OCI-LY1 (cell line): ENCODE data around the gene CHRM5.

Source experiments
- H2AFZ ChIP-seq: fragments of 200-600 bp; sonication (generic), shearing (Covaris generic); 2 replicates; pipeline ENCODE4 v1.6.0; 2014; ENCODE audit warnings: antibody characterized with exemption, mild to moderate bottlenecking, low read length
- H3F3A ChIP-seq: fragments of 200-600 bp; sonication (generic), shearing (Covaris generic); 2 replicates; pipeline ENCODE4 v1.6.0; 2014; ENCODE audit warnings: mild to moderate bottlenecking, antibody characterized with exemption, low read length, moderate library complexity; ENCODE audit not compliant: insufficient read depth
- H3K27ac ChIP-seq: fragments of 200-600 bp; sonication (generic); 2 replicates; pipeline ENCODE4 v1.5.1; 2014; ENCODE audit warnings: low read length, mixed run types, mild to moderate bottlenecking, low read depth; ENCODE audit not compliant: poor library complexity, severe bottlenecking
- H3K27me3 ChIP-seq: fragments of 200-600 bp; sonication (generic); 2 replicates; pipeline ENCODE4 v1.6.0; 2014; ENCODE audit warnings: antibody characterized with exemption, mild to moderate bottlenecking, low read length, moderate library complexity; ENCODE audit not compliant: insufficient read depth
- H3K36me3 ChIP-seq: fragments of 200-600 bp; sonication (generic); 2 replicates; pipeline ENCODE4 v1.6.1; 2014; ENCODE audit warnings: mild to moderate bottlenecking, antibody characterized with exemption, low read length, moderate library complexity, mixed read lengths; ENCODE audit not compliant: insufficient read depth
- H3K4me1 ChIP-seq: fragments of 200-600 bp; sonication (generic); 2 replicates; pipeline ENCODE4 v1.5.1; 2014; ENCODE audit warnings: mild to moderate bottlenecking, low read length, moderate library complexity; ENCODE audit not compliant: insufficient read depth, severe bottlenecking
- H3K4me2 ChIP-seq: fragments of 200-600 bp; sonication (generic), shearing (Covaris generic); 2 replicates; pipeline ENCODE4 v1.6.1; 2014; ENCODE audit warnings: low read length
- H3K4me3 ChIP-seq: fragments of 200-600 bp; sonication (generic); 2 replicates; pipeline ENCODE4 v1.5.1; 2014; ENCODE audit warnings: low read length, low read depth, mild to moderate bottlenecking, mixed read lengths; ENCODE audit not compliant: poor library complexity, severe bottlenecking
- H3K79me2 ChIP-seq: fragments of 200-600 bp; shearing (Covaris generic); 2 replicates; pipeline ENCODE4 v1.6.1; 2016; ENCODE audit warnings: mixed run types, low read length, mixed read lengths; ENCODE audit not compliant: insufficient read depth
- H3K9ac ChIP-seq: fragments of 200-600 bp; sonication (generic), shearing (Covaris generic); 2 replicates; pipeline ENCODE4 v1.6.1; 2014; ENCODE audit warnings: mild to moderate bottlenecking, low read length, mixed read lengths
- H3K9me2 ChIP-seq: fragments of 200-600 bp; sonication (generic), shearing (Covaris generic); 2 replicates; pipeline ENCODE4 v1.6.1; 2014; ENCODE audit warnings: low read depth, mild to moderate bottlenecking, low read length, mixed read lengths
- H3K9me3 ChIP-seq: fragments of 200-600 bp; shearing (Covaris generic); 2 replicates; pipeline ENCODE4 v1.6.1; 2014; ENCODE audit warnings: low read length, mixed read lengths
- H4K20me1 ChIP-seq: fragments of 200-600 bp; sonication (generic), shearing (Covaris generic); 2 replicates; pipeline ENCODE4 v1.6.0; 2016; ENCODE audit warnings: mild to moderate bottlenecking, low read length; ENCODE audit not compliant: insufficient read depth
- EZH2 ChIP-seq: fragments of 200-600 bp; sonication (generic), shearing (Covaris generic); IDR thresholded peaks from 2 replicates; pipeline ENCODE4 v1.8.0; 2017; ENCODE audit warnings: borderline replicate concordance, mixed run types, mild to moderate bottlenecking, antibody characterized with exemption, low read length, moderate library complexity, mixed read lengths
- TF ChIP-seq, protein P1 (sequence below): fragments of 200-600 bp; sonication (generic), shearing (Covaris generic); IDR thresholded peaks from 2 replicates; pipeline ENCODE4 v1.5.1; 2017; ENCODE audit warnings: mild to moderate bottlenecking, antibody characterized with exemption, low read length, moderate library complexity, mixed read lengths

The CHRM5 gene

DNA sequence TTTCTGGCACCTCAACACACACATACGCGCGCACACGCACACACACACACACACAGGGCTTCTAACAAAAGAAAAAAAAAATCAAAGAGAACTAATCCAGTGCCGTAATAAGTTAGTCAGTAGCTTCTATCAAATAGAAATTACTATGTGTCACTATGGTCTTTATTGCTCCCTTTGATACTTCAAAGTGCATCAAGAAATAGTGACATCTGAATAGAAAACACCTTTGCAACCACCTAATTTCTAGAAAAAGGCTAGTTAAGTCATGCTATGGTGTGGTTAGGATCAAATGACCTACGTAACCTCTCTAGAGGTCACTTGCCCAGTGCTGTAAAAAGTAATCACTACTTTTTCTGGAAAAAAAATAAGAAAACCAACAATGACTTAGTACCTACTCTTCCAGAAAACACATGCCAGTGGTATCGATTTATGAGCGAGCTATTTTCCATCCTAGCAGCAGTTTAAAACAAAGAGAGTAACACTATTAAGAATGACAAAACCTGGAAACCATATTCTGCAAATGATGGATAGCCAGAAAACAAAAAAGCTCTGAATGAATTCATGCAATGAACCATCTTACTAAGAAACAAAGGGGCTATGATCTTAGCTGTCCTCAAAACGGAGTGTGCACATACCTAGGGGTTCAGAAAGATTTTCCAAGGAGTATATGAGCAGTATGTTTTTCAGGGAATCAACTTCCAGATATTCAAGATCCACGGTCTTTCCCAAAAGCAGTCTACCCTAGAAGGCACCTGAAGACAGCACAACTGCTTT, 63.9 kb downstream of the CHRM5 start:
- Histone ChIP-seq H3K4me1 (no peaks in the 10 kb centered on the region), H3K4me2 (no peak overlapping the region), H3K27ac (no peak overlapping the region), H3F3A (no peaks in the 10 kb centered on the region), H3K9ac (no peak overlapping the region), H2AFZ (no peak overlapping the region), H3K9me2 (no peaks in the 10 kb centered on the region), H4K20me1 (no peaks in the 10 kb centered on the region), H3K9me3 (0 out of 2 replicates have a peak, but pooled peaks cover 3% of the 10 kb centered on the region), H3K27me3 (no peaks in the 10 kb centered on the region), H3K4me3 (no peak overlapping the region), H3K79me2 (no peaks in the 10 kb centered on the region), H3K36me3 (no peaks in the 10 kb centered on the region)
- TF ChIP-seq, protein P1, sequence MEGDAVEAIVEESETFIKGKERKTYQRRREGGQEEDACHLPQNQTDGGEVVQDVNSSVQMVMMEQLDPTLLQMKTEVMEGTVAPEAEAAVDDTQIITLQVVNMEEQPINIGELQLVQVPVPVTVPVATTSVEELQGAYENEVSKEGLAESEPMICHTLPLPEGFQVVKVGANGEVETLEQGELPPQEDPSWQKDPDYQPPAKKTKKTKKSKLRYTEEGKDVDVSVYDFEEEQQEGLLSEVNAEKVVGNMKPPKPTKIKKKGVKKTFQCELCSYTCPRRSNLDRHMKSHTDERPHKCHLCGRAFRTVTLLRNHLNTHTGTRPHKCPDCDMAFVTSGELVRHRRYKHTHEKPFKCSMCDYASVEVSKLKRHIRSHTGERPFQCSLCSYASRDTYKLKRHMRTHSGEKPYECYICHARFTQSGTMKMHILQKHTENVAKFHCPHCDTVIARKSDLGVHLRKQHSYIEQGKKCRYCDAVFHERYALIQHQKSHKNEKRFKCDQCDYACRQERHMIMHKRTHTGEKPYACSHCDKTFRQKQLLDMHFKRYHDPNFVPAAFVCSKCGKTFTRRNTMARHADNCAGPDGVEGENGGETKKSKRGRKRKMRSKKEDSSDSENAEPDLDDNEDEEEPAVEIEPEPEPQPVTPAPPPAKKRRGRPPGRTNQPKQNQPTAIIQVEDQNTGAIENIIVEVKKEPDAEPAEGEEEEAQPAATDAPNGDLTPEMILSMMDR, result no peak
- TF ChIP-seq EZH2, result no peak

DNA sequence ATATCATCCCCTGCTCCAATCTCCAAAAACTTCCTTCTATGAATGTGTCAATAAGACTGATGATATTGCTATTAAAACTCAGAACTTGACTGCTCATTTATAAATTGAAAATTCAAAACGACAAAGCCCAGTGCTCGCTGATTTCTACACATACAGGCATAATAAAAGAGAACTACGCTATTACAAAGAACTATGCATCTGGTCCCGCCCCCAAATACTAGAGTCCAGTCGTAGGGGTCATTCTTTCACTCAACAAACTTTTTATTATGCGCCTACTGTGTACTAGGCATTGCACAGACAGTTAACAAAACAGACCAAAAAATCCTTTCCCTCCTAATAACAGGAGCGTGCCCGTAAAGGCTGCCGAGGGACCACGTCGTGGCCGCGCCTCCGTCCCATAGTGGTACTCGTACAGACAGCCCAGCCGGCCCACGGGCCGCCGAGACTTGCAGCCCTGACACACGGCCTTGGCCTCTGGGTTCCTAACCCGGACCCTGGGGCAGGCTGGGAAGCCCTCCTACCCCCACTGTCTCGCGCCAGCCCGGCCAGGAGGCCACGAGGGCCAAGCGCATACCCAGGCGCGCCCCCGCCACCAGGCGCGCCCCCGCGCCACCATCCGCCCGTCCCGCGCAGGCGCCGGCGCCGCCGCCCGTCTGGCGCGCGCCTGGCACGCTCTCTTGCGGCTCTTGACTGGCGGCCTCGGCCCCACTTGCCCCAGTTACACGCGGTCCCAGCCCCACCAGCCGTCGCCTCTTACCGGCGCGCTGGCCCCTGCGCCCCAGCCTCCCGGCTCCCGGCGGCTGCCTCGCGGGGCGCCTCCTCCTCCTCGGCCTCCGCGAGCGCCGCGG, 70.0 kb downstream of the CHRM5 start:
- no peaks in the 10 kb centered on the region for H3K9me2 ChIP-seq
- peak overlapping the region; percentile 79 for H3K4me3 ChIP-seq
- H4K20me1 ChIP-seq, result no peaks in the 10 kb centered on the region
- no peaks in the 10 kb centered on the region for H3K36me3 ChIP-seq
- no peak overlapping the region for H3K27ac ChIP-seq
- H3K27me3 ChIP-seq, result no peaks in the 10 kb centered on the region
- H3K4me2 ChIP-seq, result peak overlapping the region; percentile 81
- H3F3A ChIP-seq, result no peaks in the 10 kb centered on the region
- TF ChIP-seq EZH2, result no peak
- TF ChIP-seq, protein P1, result no peak
- peak overlapping the region; percentile 81 for H3K9ac ChIP-seq
- H3K4me1 ChIP-seq, result peaks cover 18% of the 10 kb centered on the region
- H3K9me3 ChIP-seq, result no peaks in the 10 kb centered on the region
- H3K79me2 ChIP-seq, result no peaks in the 10 kb centered on the region
- peak overlapping the region; percentile 28; the same call in 1 of the 2 replicates for H2AFZ ChIP-seq

DNA sequence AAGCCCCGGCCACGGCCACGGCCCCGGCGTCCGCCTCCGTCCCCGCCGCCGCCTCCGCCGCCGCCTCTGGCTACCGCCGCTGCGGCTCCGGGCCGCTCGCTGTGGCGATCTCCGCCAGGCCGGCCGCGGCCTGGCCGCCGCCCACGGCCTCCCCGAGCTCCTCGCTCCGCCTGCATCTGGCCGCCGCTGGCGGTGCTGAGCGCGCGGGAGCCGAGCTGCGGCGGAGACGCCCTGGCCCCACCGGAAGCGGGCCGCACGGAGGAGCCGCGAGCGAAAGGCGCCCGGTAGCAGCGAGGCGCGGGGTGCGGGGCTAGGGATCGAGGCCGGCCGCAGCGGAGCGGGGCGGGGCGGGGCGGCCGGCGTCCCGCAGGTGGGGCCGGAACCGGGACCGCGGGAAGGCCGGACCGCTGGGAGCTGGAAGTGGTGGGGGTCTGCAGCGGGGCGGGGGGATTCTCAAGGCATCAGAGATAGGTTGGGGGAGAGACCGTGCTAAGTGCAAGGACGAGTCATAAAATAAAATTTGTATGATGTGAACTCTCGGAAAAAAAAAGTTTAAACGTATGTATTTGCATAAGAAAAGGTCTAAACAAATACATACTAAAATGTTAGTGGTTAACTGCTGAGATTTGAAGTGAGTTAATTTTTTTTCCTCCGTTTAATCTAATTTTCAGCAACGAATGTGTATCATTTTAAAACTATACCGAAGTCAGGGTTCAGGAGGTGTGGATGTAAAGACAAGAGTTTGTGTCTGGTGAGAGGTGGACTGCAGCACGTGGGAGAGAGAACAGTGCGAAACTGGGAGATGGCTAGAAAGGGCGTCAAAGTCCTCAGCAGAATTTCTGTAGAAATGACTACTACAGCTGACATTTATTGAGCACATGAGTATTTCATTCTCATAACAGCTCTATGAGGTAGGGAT, 70.8 kb downstream of the CHRM5 start, which contains the start of gene AVEN:
Gene AVEN, minus strand, starts transcription at position 334 of the 919 bp plus-strand sequence. Its CDS starts 158 bp downstream, at position 176.
- Histone ChIP-seq H3F3A (no peaks in the 10 kb centered on the region), H3K79me2 (no peaks in the 10 kb centered on the region), H3K4me1 (peaks cover 18% of the 10 kb centered on the region), H3K9me2 (no peaks in the 10 kb centered on the region), H3K9me3 (no peaks in the 10 kb centered on the region), H3K4me3 (peak within 1 kb of the TSS; percentile 79), H3K4me2 (peak within 1 kb of the TSS; percentile 81), H3K9ac (peak within 1 kb of the TSS; percentile 81), H2AFZ (peak within 1 kb of the TSS; percentile 28; the same call in 1 of the 2 replicates), H3K27ac (no peak within 1 kb of the TSS), H4K20me1 (no peaks in the 10 kb centered on the region), H3K27me3 (no peaks in the 10 kb centered on the region), H3K36me3 (no peaks in the 10 kb centered on the region)
- TF ChIP-seq, protein P1, result no peak
- TF ChIP-seq EZH2, result no peak
